ENCODE measurements around the gene ERP44.
"Not testable (repeated sequence)": the region's sequence is repeated elsewhere in the genome, so short reads cannot be mapped to it uniquely, and the experiment has no call there.

DNA sequence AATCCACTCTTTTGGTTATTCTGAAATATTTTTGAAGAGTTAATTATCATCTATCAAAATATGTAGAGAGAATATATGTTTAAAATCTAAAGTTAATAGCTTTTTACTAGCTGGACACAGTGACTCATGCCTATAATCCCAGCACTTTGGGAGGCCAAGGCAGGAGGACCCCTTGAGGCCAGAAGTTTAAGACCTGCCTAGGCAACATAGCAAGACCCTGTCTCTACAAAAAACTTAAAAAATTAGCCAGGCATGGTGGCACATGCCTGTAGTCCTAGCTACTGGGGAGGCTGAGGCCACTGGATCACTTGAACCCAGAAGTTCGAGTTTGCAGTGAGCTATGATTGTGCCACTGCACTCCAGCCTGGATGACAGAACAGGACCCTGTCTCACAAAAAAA, 36.1 kb downstream of the ERP44 start:
- TF ChIP-seq TAF1 (IDR thresholded peaks at IDR 0.05; ENCODE audit: borderline replicate concordance, low read depth, low read length); POLR2A (IDR thresholded peaks at IDR 0.05; ENCODE audit: low read depth, low read length): not testable (repeated sequence)
